ENCODE measurements around the gene SRM.

Gene SRM

GRCh38 chr1:11059155-11059967 is 457 bp downstream of the SRM start (continued):
- TF ChIP-seq ZBTB20 (tag by site-specific recombination; IDR thresholded peaks at IDR 0.05) (peak; percentile 39; the same call in 1 of the 2 replicates), ZNF624 (tag by site-specific recombination; IDR thresholded peaks at IDR 0.05) (no peak), HOXD13 (CRISPR knock-in tag; IDR thresholded peaks at IDR 0.05; ENCODE audit: borderline replicate concordance) (no peak), ZBTB49 (tag by site-specific recombination; IDR thresholded peaks at IDR 0.05; ENCODE audit: low read depth) (no peak), ZNF266 (tag by site-specific recombination; IDR thresholded peaks at IDR 0.05; ENCODE audit: low read depth) (no peak), ZNF645 (tag by site-specific recombination; IDR thresholded peaks at IDR 0.05) (0 out of 2 replicates have a peak, but pooled peaks have one; percentile 8), ZNF280C (tag by site-specific recombination; IDR thresholded peaks at IDR 0.05) (no peak), OSR2 (tag by site-specific recombination; IDR thresholded peaks at IDR 0.05) (no peak), ZFHX2 (tag by site-specific recombination; conservative IDR thresholded peaks at IDR 0.05) (no peak), ZNF302 (tag by site-specific recombination; IDR thresholded peaks at IDR 0.05; ENCODE audit: low read depth) (no peak), ZNF621 (tag by site-specific recombination; IDR thresholded peaks at IDR 0.05) (no peak), ZNF311 (tag by site-specific recombination; IDR thresholded peaks at IDR 0.05; ENCODE audit: borderline replicate concordance) (no peak), ZNF596 (tag by site-specific recombination; IDR thresholded peaks at IDR 0.05) (no peak), ZBTB8A (tag by site-specific recombination; IDR thresholded peaks at IDR 0.05) (peak; percentile 76), ZNF747 (tag by site-specific recombination; IDR thresholded peaks at IDR 0.05) (no peak), EGR2 (tag by site-specific recombination; IDR thresholded peaks at IDR 0.05; ENCODE audit: low read depth) (no peak), ZNF473 (tag by site-specific recombination; IDR thresholded peaks at IDR 0.05) (no peak), GLI2 (tag by site-specific recombination; IDR thresholded peaks at IDR 0.05; ENCODE audit: borderline replicate concordance, low read depth) (no peak), ZNF585B (tag by site-specific recombination; IDR thresholded peaks at IDR 0.05) (no peak), ZXDB (tag by site-specific recombination; IDR thresholded peaks at IDR 0.05) (peak; percentile 61; the same call in 1 of the 2 replicates), SP3 (tag by site-specific recombination; IDR thresholded peaks at IDR 0.05) (peak; percentile 42), ZNF324 (tag by site-specific recombination; IDR thresholded peaks at IDR 0.05) (no peak), ZNF24 (tag by site-specific recombination; IDR thresholded peaks at IDR 0.05) (no peak), MEIS1 (CRISPR knock-in tag; IDR thresholded peaks at IDR 0.05; ENCODE audit: borderline replicate concordance) (no peak), ZNF221 (tag by site-specific recombination; IDR thresholded peaks at IDR 0.05; ENCODE audit: borderline replicate concordance) (no peak), ZBTB48 (tag by site-specific recombination; IDR thresholded peaks at IDR 0.05) (peak; percentile 36), KLF7 (tag by site-specific recombination; IDR thresholded peaks at IDR 0.05; ENCODE audit: borderline replicate concordance) (no peak), ZNF174 (tag by site-specific recombination; IDR thresholded peaks at IDR 0.05) (no peak), ZNF155 (tag by site-specific recombination; IDR thresholded peaks at IDR 0.05) (no peak), ZNF530 (tag by site-specific recombination; IDR thresholded peaks at IDR 0.05; ENCODE audit: low read depth) (no peak), ZBTB6 (tag by site-specific recombination; IDR thresholded peaks at IDR 0.05) (no peak), ZNF558 (tag by site-specific recombination; IDR thresholded peaks at IDR 0.05) (no peak), ZNF549 (tag by site-specific recombination; IDR thresholded peaks at IDR 0.05) (no peak), ZNF488 (tag by site-specific recombination; IDR thresholded peaks at IDR 0.05) (no peak)

Data from HEK293 (cell line).